GM23338 (cell line): Measurements from ENCODE around the gene PHLDB1. TPM values are rescaled to one million over a fixed set of nuclear protein-coding genes. Genes with fewer than 3 reads are reported as not detected.
A peak's percentile ranks its signal among the peaks of the same experiment; 100 is the strongest.

ENCODE experiments used
- ATAC-seq: fragments of 200-7000 bp; cut with Tn5 transposase; 3 replicates; pipeline ENCODE4 v1.9.1; 2020
- DNase-seq: peaks from one replicate; pipeline ENCODE4 v3.0.0-alpha.2; 2015; ENCODE audit warnings: low spot score
- H2AFZ ChIP-seq: fragments of 200-600 bp; sonication (generic); 2 replicates; pipeline ENCODE4 v1.8.0; 2016; ENCODE audit warnings: antibody characterized with exemption, mild to moderate bottlenecking, moderate library complexity
- H3F3A ChIP-seq: fragments of 200-600 bp; sonication (generic); replicated peaks from 2 replicates; pipeline ENCODE4 v1.8.0; 2017; ENCODE audit warnings: antibody characterized with exemption, mixed run types, low read depth
- H3K27ac ChIP-seq: fragments of 200-600 bp; sonication (generic); 2 replicates; pipeline ENCODE4 v1.6.1; 2016; ENCODE audit warnings: low read depth
- H3K27me3 ChIP-seq: fragments of 200-600 bp; sonication (generic); 2 replicates; pipeline ENCODE4 v1.8.0; 2016; ENCODE audit warnings: mild to moderate bottlenecking, mixed run types, moderate library complexity; ENCODE audit not compliant: insufficient read depth
- H3K36me3 ChIP-seq: fragments of 200-600 bp; sonication (generic); 2 replicates; pipeline ENCODE4 v1.8.0; 2016; ENCODE audit warnings: mild to moderate bottlenecking; ENCODE audit not compliant: insufficient read depth
- H3K4me1 ChIP-seq: fragments of 200-600 bp; sonication (generic); 2 replicates; pipeline ENCODE4 v1.8.0; 2016; ENCODE audit warnings: mild to moderate bottlenecking, moderate library complexity; ENCODE audit not compliant: insufficient read depth
- H3K4me2 ChIP-seq: fragments of 200-600 bp; sonication (generic); 2 replicates; pipeline ENCODE4 v1.7.1; 2017; ENCODE audit warnings: mixed run types
- H3K4me3 ChIP-seq: fragments of 200-600 bp; sonication (generic); 2 replicates; pipeline ENCODE4 v1.6.1; 2016; ENCODE audit warnings: mixed run types
- H3K79me2 ChIP-seq: fragments of 200-600 bp; sonication (generic); replicated peaks from 2 replicates; pipeline ENCODE4 v1.8.0; 2017; ENCODE audit warnings: mild to moderate bottlenecking; ENCODE audit not compliant: insufficient read depth
- H3K9me2 ChIP-seq: fragments of 200-600 bp; sonication (generic); 2 replicates; pipeline ENCODE4 v1.8.0; 2017; ENCODE audit not compliant: insufficient read depth
- H4K20me1 ChIP-seq: fragments of 200-600 bp; sonication (generic); replicated peaks from 2 replicates; pipeline ENCODE4 v1.8.0; 2017; ENCODE audit warnings: mild to moderate bottlenecking; ENCODE audit not compliant: insufficient read depth
- H3K27ac Mint-ChIP-seq: 2 replicates; pipeline ENCODE4 v1.8.0; 2020; ENCODE audit warnings: inconsistent platforms, mild to moderate bottlenecking, moderate library complexity, mixed read lengths
- H3K27me3 Mint-ChIP-seq: 3 replicates; pipeline ENCODE4 v1.8.0; 2022; ENCODE audit warnings: low read depth, mild to moderate bottlenecking, moderate library complexity, mixed read lengths, inconsistent platforms; ENCODE audit not compliant: insufficient read depth, poor library complexity
- H3K36me3 Mint-ChIP-seq: 3 replicates; pipeline ENCODE4 v1.8.0; 2021; ENCODE audit warnings: low read depth, mild to moderate bottlenecking, inconsistent platforms, moderate library complexity, mixed read lengths
- H3K4me1 Mint-ChIP-seq: 3 replicates; pipeline ENCODE4 v1.8.0; 2020; ENCODE audit warnings: mild to moderate bottlenecking, inconsistent platforms, mixed read lengths
- H3K4me3 Mint-ChIP-seq: 3 replicates; pipeline ENCODE4 v1.8.0; 2021; ENCODE audit warnings: moderate library complexity, mild to moderate bottlenecking, inconsistent platforms, mixed read lengths
- H3K9me3 Mint-ChIP-seq: 3 replicates; pipeline ENCODE4 v1.8.0; 2020; ENCODE audit warnings: moderate library complexity, mild to moderate bottlenecking, inconsistent platforms, mixed read lengths
- EZH2phosphoT487 ChIP-seq: fragments of 200-600 bp; sonication (generic); IDR thresholded peaks from one replicate; pipeline ENCODE4 v1.8.1; 2018; ENCODE audit warnings: antibody characterized with exemption; ENCODE audit not compliant: unreplicated experiment
- NANOG ChIP-seq: IDR thresholded peaks from 2 replicates; pipeline ENCODE4 v1.6.1; 2016; ENCODE audit warnings: antibody characterized with exemption, borderline replicate concordance
- POLR2AphosphoS5 ChIP-seq: IDR thresholded peaks from 2 replicates; pipeline ENCODE4 v1.6.1; 2016; ENCODE audit warnings: antibody characterized with exemption, low read depth
- ZNF331 ChIP-seq: fragments of 250-450 bp; sonication (Bioruptor Pico); IDR thresholded peaks from 2 replicates; pipeline ENCODE4 v1.5.0; 2020; ENCODE audit warnings: low read depth, mild to moderate bottlenecking, moderate library complexity
- polyA plus RNA-seq: library from polyadenylated mRNA; unstranded; fragments of >200 nt; fragmentation: Nextera tagmentation; extraction: Ambion mirVana; gene quantifications from 2 replicates; pipeline ENCODE4 v1.2.1, GENCODE V29; 2016
- total RNA-seq: library from RNA; depleted of rRNA; stranded (reverse); fragments of >200 nt; shearing (Covaris generic); gene quantifications from 2 replicates; pipeline ENCODE4 v1.2.3, GENCODE V29; 2014
- TF ChIP-seq, protein P1 (sequence below): IDR thresholded peaks from one replicate; pipeline ENCODE4 v1.6.1; 2018; ENCODE audit warnings: antibody characterized with exemption; ENCODE audit not compliant: unreplicated experiment
- TF ChIP-seq, protein P2 (sequence below): fragments of 250-450 bp; sonication (Bioruptor Pico); IDR thresholded peaks from 2 replicates; pipeline ENCODE4 v1.5.0; 2020; ENCODE audit warnings: mild to moderate bottlenecking, moderate library complexity

The PHLDB1 gene
- total and polyA plus RNA-seq, 2 experiments from 2014 or later: 46.0 to 85.2 TPM

DNA sequence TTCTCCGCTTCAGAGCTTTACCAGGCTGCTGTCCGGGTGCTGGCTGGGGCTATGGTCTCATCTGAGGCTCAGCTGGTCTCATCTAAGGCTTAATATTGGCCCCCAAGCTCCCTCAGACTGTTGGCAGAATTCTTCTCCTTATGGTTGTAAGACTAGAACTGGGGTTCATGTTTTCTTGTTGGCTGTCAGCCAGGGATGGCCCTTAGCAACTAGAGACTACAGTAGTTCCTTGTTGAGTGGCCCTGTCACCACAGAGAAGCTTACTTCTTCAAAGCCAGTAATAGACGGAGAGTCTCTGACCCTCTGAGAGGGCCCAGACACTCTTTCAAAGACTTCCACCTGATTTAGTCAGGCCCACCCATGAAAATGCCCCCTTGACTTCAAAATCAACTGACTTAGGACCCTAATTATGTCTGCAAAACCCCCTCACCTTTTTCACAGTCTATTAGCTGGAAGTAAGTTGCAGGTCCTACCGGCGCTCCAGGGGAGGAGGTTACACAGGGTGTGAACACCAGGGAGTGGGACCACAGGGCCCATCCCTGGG, 96.2 kb downstream of the PHLDB1 start:
- Histone ChIP-seq H3F3A (0 out of 2 replicates have a peak, but pooled peaks cover 3% of the 10 kb centered on the region), H3K4me2 (no peak overlapping the region), H2AFZ (no peak overlapping the region), H3K9me2 (no peaks in the 10 kb centered on the region), H3K4me3 (no peak overlapping the region), H3K27me3 (no peaks in the 10 kb centered on the region), H4K20me1 (no peaks in the 10 kb centered on the region), H3K27ac (no peak overlapping the region), H3K79me2 (no peaks in the 10 kb centered on the region), H3K4me1 (peaks cover 18% of the 10 kb centered on the region), H3K36me3 (0 out of 2 replicates have a peak, but pooled peaks cover 1% of the 10 kb centered on the region)
- DNase-seq (no peak), ATAC-seq (no peak)
- peaks cover 16% of the 10 kb centered on the region for H3K4me1 Mint-ChIP-seq
- H3K4me3 Mint-ChIP-seq: no peak overlapping the region
- peaks cover 35% of the 10 kb centered on the region for H3K36me3 Mint-ChIP-seq
- TF ChIP-seq EZH2phosphoT487: no peak
- TF ChIP-seq, protein P1, sequence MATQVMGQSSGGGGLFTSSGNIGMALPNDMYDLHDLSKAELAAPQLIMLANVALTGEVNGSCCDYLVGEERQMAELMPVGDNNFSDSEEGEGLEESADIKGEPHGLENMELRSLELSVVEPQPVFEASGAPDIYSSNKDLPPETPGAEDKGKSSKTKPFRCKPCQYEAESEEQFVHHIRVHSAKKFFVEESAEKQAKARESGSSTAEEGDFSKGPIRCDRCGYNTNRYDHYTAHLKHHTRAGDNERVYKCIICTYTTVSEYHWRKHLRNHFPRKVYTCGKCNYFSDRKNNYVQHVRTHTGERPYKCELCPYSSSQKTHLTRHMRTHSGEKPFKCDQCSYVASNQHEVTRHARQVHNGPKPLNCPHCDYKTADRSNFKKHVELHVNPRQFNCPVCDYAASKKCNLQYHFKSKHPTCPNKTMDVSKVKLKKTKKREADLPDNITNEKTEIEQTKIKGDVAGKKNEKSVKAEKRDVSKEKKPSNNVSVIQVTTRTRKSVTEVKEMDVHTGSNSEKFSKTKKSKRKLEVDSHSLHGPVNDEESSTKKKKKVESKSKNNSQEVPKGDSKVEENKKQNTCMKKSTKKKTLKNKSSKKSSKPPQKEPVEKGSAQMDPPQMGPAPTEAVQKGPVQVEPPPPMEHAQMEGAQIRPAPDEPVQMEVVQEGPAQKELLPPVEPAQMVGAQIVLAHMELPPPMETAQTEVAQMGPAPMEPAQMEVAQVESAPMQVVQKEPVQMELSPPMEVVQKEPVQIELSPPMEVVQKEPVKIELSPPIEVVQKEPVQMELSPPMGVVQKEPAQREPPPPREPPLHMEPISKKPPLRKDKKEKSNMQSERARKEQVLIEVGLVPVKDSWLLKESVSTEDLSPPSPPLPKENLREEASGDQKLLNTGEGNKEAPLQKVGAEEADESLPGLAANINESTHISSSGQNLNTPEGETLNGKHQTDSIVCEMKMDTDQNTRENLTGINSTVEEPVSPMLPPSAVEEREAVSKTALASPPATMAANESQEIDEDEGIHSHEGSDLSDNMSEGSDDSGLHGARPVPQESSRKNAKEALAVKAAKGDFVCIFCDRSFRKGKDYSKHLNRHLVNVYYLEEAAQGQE: peak; percentile 44
- peaks cover 30% of the 10 kb centered on the region for H3K9me3 Mint-ChIP-seq
- peaks cover 17% of the 10 kb centered on the region for H3K27me3 Mint-ChIP-seq
- H3K27ac Mint-ChIP-seq: no peak overlapping the region

DNA sequence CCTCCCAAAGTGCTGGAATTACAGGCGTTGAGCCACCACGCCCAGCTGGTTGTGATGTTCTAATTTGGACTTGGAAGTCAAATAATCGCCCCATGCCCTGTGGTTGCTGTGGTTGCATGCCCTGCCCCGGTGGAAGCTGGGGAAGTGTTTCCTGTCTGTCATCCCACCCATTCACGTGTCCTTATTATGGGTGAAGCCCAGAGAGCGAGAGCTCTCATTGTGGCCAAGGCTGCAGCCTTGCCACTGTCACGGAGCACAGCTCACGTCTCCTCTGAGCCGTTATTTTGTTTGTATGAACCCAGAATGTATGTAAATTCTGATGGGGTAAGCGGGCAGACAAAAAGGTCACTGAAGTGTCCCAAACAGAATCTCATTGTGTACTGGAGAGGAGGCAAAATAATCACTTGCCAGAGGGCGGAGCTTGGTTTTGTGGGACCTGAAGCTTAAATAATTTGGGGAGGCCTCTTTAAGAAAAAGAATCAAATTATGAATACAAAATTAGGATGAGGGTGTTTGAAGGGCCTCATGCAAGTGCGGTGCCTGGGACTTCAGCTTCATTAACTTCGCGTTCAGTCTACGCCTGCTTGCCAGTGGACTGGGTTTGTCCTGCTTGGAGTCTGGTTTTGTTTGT, 97.8 kb downstream of the PHLDB1 start:
- Histone ChIP-seq H3K27me3 (no peaks in the 10 kb centered on the region), H3K9me2 (no peaks in the 10 kb centered on the region), H4K20me1 (no peaks in the 10 kb centered on the region), H3K4me3 (no peak overlapping the region), H3F3A (no peaks in the 10 kb centered on the region), H3K79me2 (no peaks in the 10 kb centered on the region), H3K27ac (no peak overlapping the region), H3K36me3 (0 out of 2 replicates have a peak, but pooled peaks cover 5% of the 10 kb centered on the region), H2AFZ (peak overlapping the region; percentile 11; the same call in 1 of the 2 replicates), H3K4me2 (peak overlapping the region; percentile 36; the same call in 1 of the 2 replicates), H3K4me1 (peaks cover 18% of the 10 kb centered on the region)
- DNase-seq (no peak), ATAC-seq (no peak; the same call in 2 of the 3 replicates)
- Mint-ChIP-seq H3K9me3 (peaks cover 23% of the 10 kb centered on the region), H3K4me1 (peaks cover 16% of the 10 kb centered on the region), H3K4me3 (no peak overlapping the region), H3K36me3 (peaks cover 36% of the 10 kb centered on the region), H3K27ac (no peak overlapping the region), H3K27me3 (peaks cover 13% of the 10 kb centered on the region)
- TF ChIP-seq, protein P1: no peak
- no peak for TF ChIP-seq POLR2AphosphoS5
- TF ChIP-seq, protein P2, sequence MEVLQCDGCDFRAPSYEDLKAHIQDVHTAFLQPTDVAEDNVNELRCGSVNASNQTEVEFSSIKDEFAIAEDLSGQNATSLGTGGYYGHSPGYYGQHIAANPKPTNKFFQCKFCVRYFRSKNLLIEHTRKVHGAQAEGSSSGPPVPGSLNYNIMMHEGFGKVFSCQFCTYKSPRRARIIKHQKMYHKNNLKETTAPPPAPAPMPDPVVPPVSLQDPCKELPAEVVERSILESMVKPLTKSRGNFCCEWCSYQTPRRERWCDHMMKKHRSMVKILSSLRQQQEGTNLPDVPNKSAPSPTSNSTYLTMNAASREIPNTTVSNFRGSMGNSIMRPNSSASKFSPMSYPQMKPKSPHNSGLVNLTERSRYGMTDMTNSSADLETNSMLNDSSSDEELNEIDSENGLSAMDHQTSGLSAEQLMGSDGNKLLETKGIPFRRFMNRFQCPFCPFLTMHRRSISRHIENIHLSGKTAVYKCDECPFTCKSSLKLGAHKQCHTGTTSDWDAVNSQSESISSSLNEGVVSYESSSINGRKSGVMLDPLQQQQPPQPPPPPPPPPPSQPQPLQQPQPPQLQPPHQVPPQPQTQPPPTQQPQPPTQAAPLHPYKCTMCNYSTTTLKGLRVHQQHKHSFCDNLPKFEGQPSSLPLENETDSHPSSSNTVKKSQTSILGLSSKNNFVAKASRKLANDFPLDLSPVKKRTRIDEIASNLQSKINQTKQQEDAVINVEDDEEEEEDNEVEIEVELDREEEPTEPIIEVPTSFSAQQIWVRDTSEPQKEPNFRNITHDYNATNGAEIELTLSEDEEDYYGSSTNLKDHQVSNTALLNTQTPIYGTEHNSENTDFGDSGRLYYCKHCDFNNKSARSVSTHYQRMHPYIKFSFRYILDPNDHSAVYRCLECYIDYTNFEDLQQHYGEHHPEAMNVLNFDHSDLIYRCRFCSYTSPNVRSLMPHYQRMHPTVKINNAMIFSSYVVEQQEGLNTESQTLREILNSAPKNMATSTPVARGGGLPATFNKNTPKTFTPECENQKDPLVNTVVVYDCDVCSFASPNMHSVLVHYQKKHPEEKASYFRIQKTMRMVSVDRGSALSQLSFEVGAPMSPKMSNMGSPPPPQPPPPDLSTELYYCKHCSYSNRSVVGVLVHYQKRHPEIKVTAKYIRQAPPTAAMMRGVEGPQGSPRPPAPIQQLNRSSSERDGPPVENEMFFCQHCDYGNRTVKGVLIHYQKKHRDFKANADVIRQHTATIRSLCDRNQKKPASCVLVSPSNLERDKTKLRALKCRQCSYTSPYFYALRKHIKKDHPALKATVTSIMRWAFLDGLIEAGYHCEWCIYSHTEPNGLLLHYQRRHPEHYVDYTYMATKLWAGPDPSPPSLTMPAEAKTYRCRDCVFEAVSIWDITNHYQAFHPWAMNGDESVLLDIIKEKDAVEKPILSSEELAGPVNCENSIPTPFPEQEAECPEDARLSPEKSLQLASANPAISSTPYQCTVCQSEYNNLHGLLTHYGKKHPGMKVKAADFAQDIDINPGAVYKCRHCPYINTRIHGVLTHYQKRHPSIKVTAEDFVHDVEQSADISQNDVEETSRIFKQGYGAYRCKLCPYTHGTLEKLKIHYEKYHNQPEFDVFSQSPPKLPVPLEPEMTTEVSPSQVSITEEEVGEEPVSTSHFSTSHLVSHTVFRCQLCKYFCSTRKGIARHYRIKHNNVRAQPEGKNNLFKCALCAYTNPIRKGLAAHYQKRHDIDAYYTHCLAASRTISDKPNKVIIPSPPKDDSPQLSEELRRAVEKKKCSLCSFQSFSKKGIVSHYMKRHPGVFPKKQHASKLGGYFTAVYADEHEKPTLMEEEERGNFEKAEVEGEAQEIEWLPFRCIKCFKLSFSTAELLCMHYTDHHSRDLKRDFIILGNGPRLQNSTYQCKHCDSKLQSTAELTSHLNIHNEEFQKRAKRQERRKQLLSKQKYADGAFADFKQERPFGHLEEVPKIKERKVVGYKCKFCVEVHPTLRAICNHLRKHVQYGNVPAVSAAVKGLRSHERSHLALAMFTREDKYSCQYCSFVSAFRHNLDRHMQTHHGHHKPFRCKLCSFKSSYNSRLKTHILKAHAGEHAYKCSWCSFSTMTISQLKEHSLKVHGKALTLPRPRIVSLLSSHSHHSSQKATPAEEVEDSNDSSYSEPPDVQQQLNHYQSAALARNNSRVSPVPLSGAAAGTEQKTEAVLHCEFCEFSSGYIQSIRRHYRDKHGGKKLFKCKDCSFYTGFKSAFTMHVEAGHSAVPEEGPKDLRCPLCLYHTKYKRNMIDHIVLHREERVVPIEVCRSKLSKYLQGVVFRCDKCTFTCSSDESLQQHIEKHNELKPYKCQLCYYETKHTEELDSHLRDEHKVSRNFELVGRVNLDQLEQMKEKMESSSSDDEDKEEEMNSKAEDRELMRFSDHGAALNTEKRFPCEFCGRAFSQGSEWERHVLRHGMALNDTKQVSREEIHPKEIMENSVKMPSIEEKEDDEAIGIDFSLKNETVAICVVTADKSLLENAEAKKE: no peak
- no peak for TF ChIP-seq NANOG
- TF ChIP-seq ZNF331 (CRISPR knock-in tag): no peak
